ENCODE results near the gene TUBB3. TPM values are rescaled to one million over a fixed set of nuclear protein-coding genes. Genes with fewer than 3 reads are reported as not detected.
A peak's percentile ranks its signal among the peaks of the same experiment; 100 is the strongest.

Gene TUBB3
- total RNA-seq, 1 experiment from 2014 or later = 159 TPM

- ATAC-seq (no peak), DNase-seq (no peak)
- H3K4me2 ChIP-seq (ENCODE audit: low read length) = peak overlapping the region; percentile 97
- peaks cover 17% of the 10 kb centered on the region; the same call in 1 of the 2 replicates for H4K20me1 ChIP-seq (ENCODE audit: low read length)
- no peak overlapping the region for H2AFZ ChIP-seq (ENCODE audit: low read length)
- no TSS peak for BruUV-seq (replicated peaks)
- H3K4me1 ChIP-seq (ENCODE audit: insufficient read depth, low read length) = peaks cover 35% of the 10 kb centered on the region
- no peaks in the 10 kb centered on the region for H3K9me3 ChIP-seq (ENCODE audit: low read length)
- H3K79me2 ChIP-seq (ENCODE audit: low read length) = 0 out of 2 replicates have a peak, but pooled peaks cover 7% of the 10 kb centered on the region
- TF ChIP-seq CTCF (conservative IDR thresholded peaks at IDR 0.05; ENCODE audit: low read depth, low read length) (no peak), EZH2phosphoT487 (IDR thresholded peaks at IDR 0.05; ENCODE audit: borderline replicate concordance, low read length) (no peak), EZH2 (IDR thresholded peaks at IDR 0.05; ENCODE audit: low read length, unreplicated experiment) (no peak)
- no peaks in the 10 kb centered on the region for H3K9me2 ChIP-seq (replicated peaks; ENCODE audit: low read length)
- H3F3A ChIP-seq (ENCODE audit: low read length, unreplicated experiment) = no peaks in the 10 kb centered on the region
- POLR2A ChIA-PET (ENCODE audit: unreplicated experiment) = no interaction called here
- no peaks in the 10 kb centered on the region for H3K27me3 ChIP-seq (ENCODE audit: low read length)
- H3K4me3 ChIP-seq (ENCODE audit: low read length) = peak overlapping the region; percentile 84; the same call in 1 of the 2 replicates
- CTCF ChIA-PET = no interaction called here
- intact Hi-C loops (cut with micrococcal nuclease) = no loop called here
- H3K9ac ChIP-seq (ENCODE audit: low read length) = peak overlapping the region; percentile 30; the same call in 1 of the 2 replicates
- peak overlapping the region; percentile 99 for H3K27ac ChIP-seq (ENCODE audit: low read length)
- no peaks in the 10 kb centered on the region for H3K36me3 ChIP-seq (ENCODE audit: low read depth, low read length)
Observed at GRCh38 chr16:89921131-89921701, 1.9 kb upstream of the TUBB3 start.

GRCh38 chr16:89921702-89922476 is 1.3 kb upstream of the TUBB3 start:
- H3K4me1 ChIP-seq (ENCODE audit: insufficient read depth, low read length) = peaks cover 35% of the 10 kb centered on the region

More at GRCh38 chr16:89921702-89922476, 1.3 kb upstream of the TUBB3 start:
- H3K36me3 ChIP-seq (ENCODE audit: low read depth, low read length) = no peaks in the 10 kb centered on the region
- no peaks in the 10 kb centered on the region for H3K9me2 ChIP-seq (replicated peaks; ENCODE audit: low read length)
- peak overlapping the region; percentile 54; the same call in 1 of the 2 replicates for H2AFZ ChIP-seq (ENCODE audit: low read length)
- peak overlapping the region; percentile 97 for H3K4me2 ChIP-seq (ENCODE audit: low read length)
- TSS peak; percentile 72 for BruUV-seq (replicated peaks)
- ATAC-seq = peak; percentile 65
- no peaks in the 10 kb centered on the region for H3F3A ChIP-seq (ENCODE audit: low read length, unreplicated experiment)
- peak overlapping the region; percentile 97 for H3K9ac ChIP-seq (ENCODE audit: low read length)
- TF ChIP-seq CTCF (conservative IDR thresholded peaks at IDR 0.05; ENCODE audit: low read depth, low read length) = no peak
- no peak for TF ChIP-seq EZH2 (IDR thresholded peaks at IDR 0.05; ENCODE audit: low read length, unreplicated experiment)
- no peak for TF ChIP-seq EZH2phosphoT487 (IDR thresholded peaks at IDR 0.05; ENCODE audit: borderline replicate concordance, low read length)
- no peaks in the 10 kb centered on the region for H3K9me3 ChIP-seq (ENCODE audit: low read length)
- CTCF ChIA-PET = no interaction called here
- H3K4me3 ChIP-seq (ENCODE audit: low read length) = peak overlapping the region; percentile 84
- peak overlapping the region; percentile 99 for H3K27ac ChIP-seq (ENCODE audit: low read length)
- DNase-seq = peak; percentile 87
- intact Hi-C loops (cut with micrococcal nuclease) = no loop called here
- POLR2A ChIA-PET (ENCODE audit: unreplicated experiment) = interaction anchor here (0.7 kb wide), 1 partner anchor 17 kb away, joined by 3 read pairs; no protein-coding TSS in a partner anchor
- 0 out of 2 replicates have a peak, but pooled peaks cover 7% of the 10 kb centered on the region for H3K79me2 ChIP-seq (ENCODE audit: low read length)
- peaks cover 17% of the 10 kb centered on the region; the same call in 1 of the 2 replicates for H4K20me1 ChIP-seq (ENCODE audit: low read length)
- H3K27me3 ChIP-seq (ENCODE audit: low read length) = no peaks in the 10 kb centered on the region
